Uterus (tissue), 2 donors: Measurements from ENCODE around the gene P4HB.

Source experiments
- POLR2A ChIP-seq, 2 donors: fragments of 450-650 bp; IDR thresholded peaks; one replicate each; pipeline ENCODE4 v1.6.1; 2016; ENCODE audit warnings: antibody characterized with exemption in 2 of 2, mild to moderate bottlenecking in 1 of 2, moderate library complexity in 1 of 2
- TF ChIP-seq, protein P1 (sequence below), 4 experiments: fragments of 200-600 bp in 2 of 4; fragments of 450-650 bp in 2 of 4; sonication (generic) in 2 of 4; IDR thresholded peaks; one replicate each; pipeline ENCODE4 v1.5.1; 2016 to 2019; ENCODE audit warnings: antibody characterized with exemption in 4 of 4, mild to moderate bottlenecking in 2 of 4, moderate library complexity in 1 of 4

- TF ChIP-seq, protein P1, sequence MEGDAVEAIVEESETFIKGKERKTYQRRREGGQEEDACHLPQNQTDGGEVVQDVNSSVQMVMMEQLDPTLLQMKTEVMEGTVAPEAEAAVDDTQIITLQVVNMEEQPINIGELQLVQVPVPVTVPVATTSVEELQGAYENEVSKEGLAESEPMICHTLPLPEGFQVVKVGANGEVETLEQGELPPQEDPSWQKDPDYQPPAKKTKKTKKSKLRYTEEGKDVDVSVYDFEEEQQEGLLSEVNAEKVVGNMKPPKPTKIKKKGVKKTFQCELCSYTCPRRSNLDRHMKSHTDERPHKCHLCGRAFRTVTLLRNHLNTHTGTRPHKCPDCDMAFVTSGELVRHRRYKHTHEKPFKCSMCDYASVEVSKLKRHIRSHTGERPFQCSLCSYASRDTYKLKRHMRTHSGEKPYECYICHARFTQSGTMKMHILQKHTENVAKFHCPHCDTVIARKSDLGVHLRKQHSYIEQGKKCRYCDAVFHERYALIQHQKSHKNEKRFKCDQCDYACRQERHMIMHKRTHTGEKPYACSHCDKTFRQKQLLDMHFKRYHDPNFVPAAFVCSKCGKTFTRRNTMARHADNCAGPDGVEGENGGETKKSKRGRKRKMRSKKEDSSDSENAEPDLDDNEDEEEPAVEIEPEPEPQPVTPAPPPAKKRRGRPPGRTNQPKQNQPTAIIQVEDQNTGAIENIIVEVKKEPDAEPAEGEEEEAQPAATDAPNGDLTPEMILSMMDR (IDR thresholded peaks at IDR 0.05), result no peak
- TF ChIP-seq POLR2A (IDR thresholded peaks at IDR 0.05), result no peak
These were observed 14.2 kb downstream of the P4HB start for GRCh38 chr17:81845881-81846742.
